K562 (cell line): ENCODE measurements around the gene ITGAE. TPM values are rescaled to one million over a fixed set of nuclear protein-coding genes. Genes with fewer than 3 reads are reported as not detected.

ENCODE experiments used
- ATAC-seq: fragments of 200-7000 bp; cut with Tn5 transposase; 3 replicates; pipeline ENCODE4 v1.9.1; 2020; ENCODE audit warnings: moderate library complexity
- BruUV-seq: library from RNA; stranded (reverse); fragments of 400-500 nt; replicated peaks from 2 replicates; lab custom pipeline; 2021; lab: Mats Ljungman, UMichigan
- CTCF ChIA-PET: fragments of 300-600 bp; formaldehyde crosslinking; extraction: SDS; loops from one replicate; lab custom pipeline; 2021; ENCODE audit warnings: low intra/inter-chr PET ratio; lab: Yijun Ruan, JAX
- POLR2A ChIA-PET: fragments of 300-600, 350-650 bp; sonication (Branson Sonifier 250); formaldehyde crosslinking; extraction: SDS; loops from one replicate; lab custom pipeline; 2021; ENCODE audit warnings: antibody characterized with exemption, inconsistent platforms; lab: Yijun Ruan, JAX
- DNase-seq, 4 experiments: peaks; one replicate each; pipeline versions ENCODE4 v3.0.0 to v3.0.0-alpha.2; 2011 to 2018; ENCODE audit warnings: low spot score in 3 of 4, mixed read lengths in 3 of 4; ENCODE audit errors: extremely low read depth in 1 of 4
- FAIRE-seq: peaks from 2 replicates; lab custom pipeline; 2011; peaks lifted over from hg19 to GRCh38; lab: Jason Lieb, UNC
- H2AFZ ChIP-seq: 2 replicates; pipeline ENCODE4 v1.6.0; 2011; ENCODE audit warnings: low read depth, low read length, control low read depth, inconsistent platforms
- H3K27ac ChIP-seq: fragments of 200-600 bp; 3 replicates; pipeline ENCODE4 v1.8.0; 2011; ENCODE audit warnings: low read depth, mild to moderate bottlenecking, control low read depth, inconsistent platforms, low read length, moderate library complexity, mixed read lengths; ENCODE audit errors: extremely low read depth
- H3K27me3 ChIP-seq, 2 experiments: fragments of 300-600 bp in 1 of 2; 2 replicates in 1 of 2; 3 replicates in 1 of 2; pipeline versions ENCODE4 v1.6.0 to v1.8.0; 2011; ENCODE audit warnings: inconsistent platforms in 2 of 2, low read length in 2 of 2, mild to moderate bottlenecking in 1 of 2, mixed read lengths in 1 of 2, moderate library complexity in 1 of 2; ENCODE audit not compliant: control insufficient read depth in 2 of 2, insufficient read depth in 2 of 2
- H3K36me3 ChIP-seq: fragments of 300-600 bp; 3 replicates; pipeline ENCODE4 v1.8.0; 2011; ENCODE audit warnings: mild to moderate bottlenecking, low read length, inconsistent platforms; ENCODE audit not compliant: control insufficient read depth, insufficient read depth
- H3K4me1 ChIP-seq, 2 experiments: fragments of 200-600 bp in 1 of 2; replicated peaks in 1 of 2; 2 replicates in 1 of 2; 3 replicates in 1 of 2; pipeline versions ENCODE4 v1.5.1 to v1.8.0; 2011; ENCODE audit warnings: inconsistent platforms in 2 of 2, low read length in 2 of 2, mild to moderate bottlenecking in 1 of 2, mixed read lengths in 1 of 2, moderate library complexity in 1 of 2; ENCODE audit not compliant: control insufficient read depth in 2 of 2, insufficient read depth in 2 of 2
- H3K4me2 ChIP-seq: 2 replicates; pipeline ENCODE4 v1.6.1; 2011; ENCODE audit warnings: low read length, control low read depth, inconsistent platforms, mixed read lengths; ENCODE audit not compliant: insufficient read depth
- H3K4me3 ChIP-seq: fragments of 200-600 bp; sonication (generic), shearing (Covaris generic); 2 replicates; pipeline ENCODE4 v1.5.1; 2016; ENCODE audit warnings: control low read depth, inconsistent platforms
- H3K79me2 ChIP-seq: fragments of 200-600 bp; 3 replicates; pipeline ENCODE4 v1.8.0; 2011; ENCODE audit warnings: low read length, inconsistent platforms; ENCODE audit not compliant: control insufficient read depth, insufficient read depth
- H3K9ac ChIP-seq, 2 experiments: 2 replicates each; pipeline versions ENCODE4 v1.6.0 to v1.6.1; 2011; ENCODE audit warnings: low read depth in 2 of 2, low read length in 2 of 2, control low read depth in 1 of 2, inconsistent platforms in 1 of 2, mild to moderate bottlenecking in 1 of 2, mixed read lengths in 1 of 2; ENCODE audit not compliant: insufficient read depth in 1 of 2
- H3K9me1 ChIP-seq: one replicate; pipeline ENCODE4 v1.6.0; 2011; ENCODE audit warnings: inconsistent platforms, mild to moderate bottlenecking, low read length, moderate library complexity; ENCODE audit not compliant: control insufficient read depth, insufficient read depth
- H3K9me3 ChIP-seq: replicated peaks from 2 replicates; pipeline ENCODE4 v1.5.1; 2011; ENCODE audit warnings: low read depth, low read length, inconsistent platforms; ENCODE audit not compliant: control insufficient read depth, insufficient read depth
- H4K20me1 ChIP-seq: replicated peaks from 2 replicates; pipeline ENCODE4 v1.6.1; 2011; ENCODE audit warnings: low read length, inconsistent platforms, mixed read lengths; ENCODE audit not compliant: control insufficient read depth, insufficient read depth
- DACH1 ChIP-seq: fragments of 450-650 bp; IDR thresholded peaks from 2 replicates; pipeline ENCODE4 v1.6.1; 2018; ENCODE audit not compliant: partially characterized antibody
- HMGN3 ChIP-seq: IDR thresholded peaks from 2 replicates; pipeline ENCODE4 v1.6.1; 2011; ENCODE audit warnings: borderline replicate concordance, low read depth, mild to moderate bottlenecking, mixed read lengths, low read length; ENCODE audit not compliant: insufficient read length; ENCODE audit errors: extremely low read depth
- NEUROD1 ChIP-seq: fragments of 150-350 bp; IDR thresholded peaks from 2 replicates; pipeline ENCODE4 v1.6.1; 2014; ENCODE audit warnings: borderline replicate concordance, low read length, low read depth; ENCODE audit not compliant: partially characterized antibody
- PYGO2 ChIP-seq: fragments of 450-650 bp; IDR thresholded peaks from 2 replicates; pipeline ENCODE4 v1.6.1; 2016; ENCODE audit warnings: mild to moderate bottlenecking, missing genetic modification characterization, moderate library complexity, missing compliant biosample characterization
- SRSF7 ChIP-seq: fragments of 200-400 bp; formaldehyde crosslinking; optimal IDR thresholded peaks from 2 replicates; pipeline ENCODE3; 2017; ENCODE audit warnings: mild to moderate bottlenecking, low read depth, low read length
- TFAM ChIP-seq: fragments of 250-450 bp; sonication (Bioruptor Pico); conservative IDR thresholded peaks from 2 replicates; pipeline ENCODE4 v1.5.0; 2021; ENCODE audit warnings: mild to moderate bottlenecking, moderate library complexity
- ZNF324 ChIP-seq: fragments of 250-450 bp; sonication (Bioruptor Pico); IDR thresholded peaks from 2 replicates; pipeline ENCODE4 v1.4.0; 2020; ENCODE audit warnings: mild to moderate bottlenecking
- ZNF408 ChIP-seq: fragments of 250-450 bp; sonication (Bioruptor Pico); IDR thresholded peaks from 2 replicates; pipeline ENCODE4 v1.4.0; 2020; ENCODE audit warnings: low read depth, mild to moderate bottlenecking, moderate library complexity
- ZNF584 ChIP-seq: fragments of 200-800 bp; sonication (Bioruptor generic); IDR thresholded peaks from 2 replicates; pipeline ENCODE4 v1.6.1; 2016; ENCODE audit warnings: low read depth, mild to moderate bottlenecking, missing genetic modification characterization, missing compliant biosample characterization
- WGBS: fragments of 100-300 bp; shearing (Covaris generic); methylation state at CpG from one replicate; pipeline ENCODE4 v1.1.6; 2016; ENCODE audit warnings: low coverage, mixed read lengths; ENCODE audit not compliant: insufficient coverage; ENCODE audit errors: missing lambda C conversion rate; 5-methylcytosine and 5-hydroxymethylcytosine counted together
- in situ Hi-C: fragments of 300-500 bp; cut with MboI; formaldehyde crosslinking; loops from 4 replicates; pipeline ENCODE4 v1.15.0; 2018; ENCODE audit warnings: inconsistent platforms, mixed read lengths
- intact Hi-C: fragments of 100-400 bp; cut with micrococcal nuclease; formaldehyde crosslinking; loops from 2 replicates; pipeline ENCODE4 v1.14.2; 2022
- polyA plus RNA-seq, 8 experiments: library from polyadenylated mRNA; depleted of rRNA in 4 of 8; stranded (reverse) in 5 of 8; unstranded in 3 of 8; fragments of >200 nt; fragmentation: Nextera tagmentation in 2 of 8; fragmentation: Illumina TruSeq in 1 of 8; extraction: Ambion mirVana in 2 of 8; extraction: Trizol in 1 of 8; gene quantifications; 2 replicates each; pipeline versions ENCODE4 v1.2.1 to v1.2.3, GENCODE V29; 2011 to 2014; ENCODE audit warnings: inconsistent platforms in 1 of 8, missing spikeins in 1 of 8
- total RNA-seq, 7 experiments: library from RNA; depleted of rRNA in 6 of 7; stranded (reverse); fragments of >200 nt in 6 of 7; fragmentation: Illumina TruSeq in 2 of 7; extraction: Trizol in 2 of 7; gene quantifications; 2 replicates each; pipeline versions ENCODE4 v1.2.1 to v1.2.3, GENCODE V29; 2011 to 2021; ENCODE audit warnings: low replicate concordance in 1 of 7

Gene ITGAE
- total and polyA plus RNA-seq, 9 of the 15 experiments (the other 6 are each of a cell fraction or from before 2014, with no cell fraction given), result 14.8 to 160 (median 27.0) TPM

GRCh38 chr17:3719265-3719664 lies 81.7 kb downstream of the ITGAE start:
- no peak for TF ChIP-seq ZNF584 (CRISPR knock-in tag)
- Histone ChIP-seq H4K20me1 (no peaks in the 10 kb centered on the region), H3K9me3 (no peaks in the 10 kb centered on the region), H3K79me2 (peaks cover 20% of the 10 kb centered on the region), H3K9me1 (no peaks in the 10 kb centered on the region), H3K4me3 (no peak overlapping the region), H2AFZ (no peak overlapping the region), H3K9ac (no peak overlapping the region), H3K27ac (no peak overlapping the region), H3K4me2 (no peak overlapping the region), H3K36me3 (peaks cover 51% of the 10 kb centered on the region; the same call in 2 of the 3 replicates), H3K27me3 (no peaks in the 10 kb centered on the region), H3K4me1 (peaks cover 9 to 14% of the 10 kb centered on the region in 2 experiments)
- intact Hi-C loops (no loop called here), in situ Hi-C loops (no loop called here)
- FAIRE-seq (no peak), ATAC-seq (no peak), DNase-seq (no peak)
- ChIA-PET POLR2A (interaction anchor here (0.5 to 0.6 kb wide), 2 partner anchors 50 to 189 kb away, joined by 3 to 4 read pairs; partner anchors contain the start of gene EMC6), CTCF (no interaction called here)
- BruUV-seq, result no TSS peak

- Histone ChIP-seq H3K9me1 (no peaks in the 10 kb centered on the region), H3K79me2 (peaks cover 9% of the 10 kb centered on the region), H3K4me2 (no peak overlapping the region), H3K4me1 (peaks cover 4 to 10% of the 10 kb centered on the region in 2 experiments), H3K36me3 (peaks cover 51% of the 10 kb centered on the region; the same call in 2 of the 3 replicates), H3K27me3 (no peaks in the 10 kb centered on the region), H4K20me1 (no peaks in the 10 kb centered on the region), H2AFZ (no peak overlapping the region), H3K4me3 (no peak overlapping the region), H3K9me3 (no peaks in the 10 kb centered on the region), H3K27ac (no peak overlapping the region), H3K9ac (no peak overlapping the region)
- ChIA-PET CTCF (no interaction called here), POLR2A (interaction anchor here (0.7 to 1.1 kb wide), 2 partner anchors 9 to 526 kb away, joined by 3 read pairs; no protein-coding TSS in a partner anchor)
- in situ Hi-C loops (no loop called here), intact Hi-C loops (no loop called here)
- DNase-seq (no peak), FAIRE-seq (no peak), ATAC-seq (no peak)
- WGBS, result 94% methylated on average over 4 of the region's 4 CpGs
- BruUV-seq, result no TSS peak
- TF ChIP-seq PYGO2 (no peak), DACH1 (no peak), SRSF7 (no peak), ZNF408 (CRISPR knock-in tag) (no peak), ZNF324 (CRISPR knock-in tag) (no peak), NEUROD1 (no peak), TFAM (CRISPR knock-in tag) (no peak), HMGN3 (no peak)
Measured at GRCh38 chr17:3718201-3718600, 82.8 kb downstream of the ITGAE start.
